ENCODE measurements around the gene CPA1. TPM values are rescaled to one million over a fixed set of nuclear protein-coding genes. Genes with fewer than 3 reads are reported as not detected.

Gene CPA1
- total RNA-seq, 1 experiment from 2014 or later, result not detected

DNA sequence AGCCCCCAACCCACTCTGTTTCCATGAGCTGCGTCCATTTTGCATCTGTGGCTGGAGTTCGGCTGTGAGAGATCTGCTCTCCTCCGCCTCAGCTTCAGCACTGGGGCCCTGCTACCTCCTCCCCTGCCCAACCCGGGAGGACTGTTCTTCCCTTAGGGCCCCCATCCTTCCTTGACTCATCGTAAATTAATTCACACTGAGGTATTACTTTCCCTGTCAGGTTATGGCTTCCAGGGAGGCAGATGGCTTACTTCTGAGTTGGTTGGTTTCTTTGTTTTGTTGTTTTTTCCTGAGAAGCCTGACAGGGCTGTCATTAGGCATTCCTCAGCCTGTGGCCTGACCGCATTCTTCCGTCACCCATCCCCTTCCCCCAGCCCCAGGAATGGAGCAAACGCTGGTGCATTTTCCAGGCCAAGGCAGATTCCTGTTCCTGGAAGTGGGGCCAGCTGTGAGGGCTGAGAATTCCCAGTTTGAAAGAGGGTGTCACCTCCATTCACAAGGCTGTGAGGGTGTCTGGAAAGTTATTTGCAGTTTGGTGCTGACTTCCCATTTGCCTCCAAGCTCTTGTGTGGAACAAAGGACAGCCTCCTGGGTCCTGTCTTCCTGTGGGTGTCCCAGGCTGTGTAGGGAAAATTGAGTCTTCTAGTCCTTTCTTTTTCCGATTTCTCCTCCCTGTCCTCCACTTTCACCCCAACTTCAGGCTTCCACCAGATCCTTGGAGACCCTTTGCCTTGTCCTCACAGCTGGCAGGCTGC lies 24.0 kb upstream of the CPA1 start:
- peak; percentile 89 to 93 for DNase-seq
- H3K4me3 Mint-ChIP-seq (ENCODE audit: unreplicated experiment), result peak overlapping the region; percentile 18
- Histone ChIP-seq H3K9me3 (0 out of 2 replicates have a peak, but pooled peaks cover 9% of the 10 kb centered on the region), H3K4me1 (peaks cover 38% of the 10 kb centered on the region), H3K36me3 (ENCODE audit: control insufficient read depth, insufficient read depth, low read length) (no peaks in the 10 kb centered on the region), H3K4me3 (ENCODE audit: low read depth, low read length) (no peak overlapping the region), H3K27me3 (replicated peaks; ENCODE audit: control insufficient read depth, insufficient read depth, low read length) (no peaks in the 10 kb centered on the region)
- peaks cover 5% of the 10 kb centered on the region for H3K36me3 Mint-ChIP-seq (ENCODE audit: insufficient read depth, unreplicated experiment)
- H3K27me3 Mint-ChIP-seq (ENCODE audit: insufficient read depth, unreplicated experiment), result no peaks in the 10 kb centered on the region
- TF ChIP-seq, protein P1, sequence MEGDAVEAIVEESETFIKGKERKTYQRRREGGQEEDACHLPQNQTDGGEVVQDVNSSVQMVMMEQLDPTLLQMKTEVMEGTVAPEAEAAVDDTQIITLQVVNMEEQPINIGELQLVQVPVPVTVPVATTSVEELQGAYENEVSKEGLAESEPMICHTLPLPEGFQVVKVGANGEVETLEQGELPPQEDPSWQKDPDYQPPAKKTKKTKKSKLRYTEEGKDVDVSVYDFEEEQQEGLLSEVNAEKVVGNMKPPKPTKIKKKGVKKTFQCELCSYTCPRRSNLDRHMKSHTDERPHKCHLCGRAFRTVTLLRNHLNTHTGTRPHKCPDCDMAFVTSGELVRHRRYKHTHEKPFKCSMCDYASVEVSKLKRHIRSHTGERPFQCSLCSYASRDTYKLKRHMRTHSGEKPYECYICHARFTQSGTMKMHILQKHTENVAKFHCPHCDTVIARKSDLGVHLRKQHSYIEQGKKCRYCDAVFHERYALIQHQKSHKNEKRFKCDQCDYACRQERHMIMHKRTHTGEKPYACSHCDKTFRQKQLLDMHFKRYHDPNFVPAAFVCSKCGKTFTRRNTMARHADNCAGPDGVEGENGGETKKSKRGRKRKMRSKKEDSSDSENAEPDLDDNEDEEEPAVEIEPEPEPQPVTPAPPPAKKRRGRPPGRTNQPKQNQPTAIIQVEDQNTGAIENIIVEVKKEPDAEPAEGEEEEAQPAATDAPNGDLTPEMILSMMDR (IDR thresholded peaks at IDR 0.05; ENCODE audit: insufficient read depth in 1 of 2, low read depth in 1 of 2, low read length in 1 of 2, severe bottlenecking in 1 of 2, unreplicated experiment in 1 of 2), result no peak
- no TSS peak for BruUV-seq (replicated peaks)
- ChIA-PET POLR2A (no interaction called here), CTCF (no interaction called here)
- peaks cover 19% of the 10 kb centered on the region for H3K9me3 Mint-ChIP-seq (ENCODE audit: unreplicated experiment)
- H3K4me1 Mint-ChIP-seq (ENCODE audit: low read depth, unreplicated experiment), result peaks cover 27% of the 10 kb centered on the region
- peak overlapping the region; percentile 85 for H3K27ac Mint-ChIP-seq (ENCODE audit: unreplicated experiment)
- intact Hi-C loops (cut with micrococcal nuclease; ENCODE audit: unreplicated experiment), result loop anchor here (2.0 kb wide), 1 partner anchor 85 kb away; the partner anchor contains the start of gene CEP41

DNA sequence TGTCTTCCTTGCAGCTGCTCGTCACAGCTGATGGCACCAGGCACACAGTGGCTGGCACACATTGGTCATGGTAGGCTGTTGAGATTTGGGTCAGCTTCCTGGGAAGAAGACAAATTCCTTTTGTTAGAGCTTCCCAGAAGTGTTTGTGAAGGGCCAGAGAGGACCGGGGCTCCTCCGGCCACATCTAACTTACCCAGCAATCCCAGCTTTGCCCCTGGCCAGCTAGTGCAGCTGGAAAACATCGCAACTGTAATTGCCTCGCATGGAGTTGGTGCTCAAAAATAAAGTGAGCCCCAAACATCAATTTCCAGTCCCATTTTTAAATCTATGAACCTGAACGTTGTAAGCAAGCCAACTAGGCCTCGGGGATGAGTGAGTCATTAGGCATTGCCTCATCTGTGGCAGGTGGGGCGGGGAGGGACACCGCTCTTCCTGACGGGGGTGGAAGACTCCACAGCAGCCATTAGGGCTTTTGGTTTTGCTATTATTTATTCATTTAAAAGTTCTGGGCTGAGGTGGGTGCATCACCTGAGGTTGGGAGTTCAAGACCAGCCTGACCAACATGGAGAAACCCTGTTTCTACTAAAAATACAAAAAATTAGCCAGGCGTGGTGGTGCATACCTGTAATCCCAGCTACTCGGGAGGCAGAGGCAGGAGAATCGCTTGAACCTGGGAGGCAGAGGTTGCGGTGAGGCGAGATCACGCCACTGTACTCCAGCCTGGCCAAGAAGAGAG lies 23.2 kb upstream of the CPA1 start:
- Mint-ChIP-seq H3K27ac (ENCODE audit: unreplicated experiment) (peak overlapping the region; percentile 85), H3K9me3 (ENCODE audit: unreplicated experiment) (peaks cover 19% of the 10 kb centered on the region), H3K4me3 (ENCODE audit: unreplicated experiment) (no peak overlapping the region), H3K27me3 (ENCODE audit: insufficient read depth, unreplicated experiment) (no peaks in the 10 kb centered on the region), H3K36me3 (ENCODE audit: insufficient read depth, unreplicated experiment) (peaks cover 5% of the 10 kb centered on the region), H3K4me1 (ENCODE audit: low read depth, unreplicated experiment) (peaks cover 20% of the 10 kb centered on the region)
- DNase-seq, result no peak
- Histone ChIP-seq H3K27me3 (replicated peaks; ENCODE audit: control insufficient read depth, insufficient read depth, low read length) (no peaks in the 10 kb centered on the region), H3K9me3 (0 out of 2 replicates have a peak, but pooled peaks cover 9% of the 10 kb centered on the region), H3K36me3 (ENCODE audit: control insufficient read depth, insufficient read depth, low read length) (no peaks in the 10 kb centered on the region), H3K4me3 (ENCODE audit: low read depth, low read length) (no peak overlapping the region), H3K4me1 (peaks cover 37% of the 10 kb centered on the region)
- BruUV-seq (replicated peaks), result TSS peak; percentile 74
- intact Hi-C loops (cut with micrococcal nuclease; ENCODE audit: unreplicated experiment), result loop anchor here (2.0 kb wide), 1 partner anchor 84 kb away; the partner anchor contains the start of gene CEP41
- ChIA-PET CTCF (no interaction called here), POLR2A (no interaction called here)
- TF ChIP-seq, protein P1 (IDR thresholded peaks at IDR 0.05; ENCODE audit: insufficient read depth in 1 of 2, low read depth in 1 of 2, low read length in 1 of 2, severe bottlenecking in 1 of 2, unreplicated experiment in 1 of 2), result no peak

DNA sequence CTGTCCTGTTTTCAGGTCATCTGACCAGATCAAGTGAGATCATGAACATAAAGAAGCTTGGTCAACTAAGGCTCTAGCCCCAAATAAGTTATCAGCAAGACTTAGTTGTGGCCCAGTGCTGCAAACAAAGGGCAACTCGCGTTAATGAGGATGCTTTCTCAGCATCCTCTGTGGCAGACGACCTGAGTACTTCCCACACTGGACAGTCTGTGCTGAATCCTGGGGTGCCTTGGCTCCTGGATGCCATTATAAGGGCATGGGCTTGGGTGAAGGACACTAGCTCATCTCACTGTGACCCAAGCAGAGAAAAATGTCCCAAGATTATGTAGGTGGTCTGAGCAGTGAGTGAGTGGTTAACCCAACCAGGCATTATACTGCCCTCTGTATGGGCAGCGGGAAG lies 21.8 kb upstream of the CPA1 start:
- CTCF ChIA-PET, result no interaction called here
- Histone ChIP-seq H3K4me3 (ENCODE audit: low read depth, low read length) (no peak overlapping the region), H3K9me3 (0 out of 2 replicates have a peak, but pooled peaks cover 9% of the 10 kb centered on the region), H3K27me3 (replicated peaks; ENCODE audit: control insufficient read depth, insufficient read depth, low read length) (no peaks in the 10 kb centered on the region), H3K4me1 (peaks cover 29% of the 10 kb centered on the region), H3K36me3 (ENCODE audit: control insufficient read depth, insufficient read depth, low read length) (no peaks in the 10 kb centered on the region)
- peak overlapping the region; percentile 24 for H3K27ac Mint-ChIP-seq (ENCODE audit: unreplicated experiment)
- no peak overlapping the region for H3K4me3 Mint-ChIP-seq (ENCODE audit: unreplicated experiment)
- H3K9me3 Mint-ChIP-seq (ENCODE audit: unreplicated experiment), result peaks cover 19% of the 10 kb centered on the region
- H3K36me3 Mint-ChIP-seq (ENCODE audit: insufficient read depth, unreplicated experiment), result peaks cover 5% of the 10 kb centered on the region
- H3K27me3 Mint-ChIP-seq (ENCODE audit: insufficient read depth, unreplicated experiment), result no peaks in the 10 kb centered on the region
- POLR2A ChIA-PET, result no interaction called here
- DNase-seq, result peak in 1 of 2 experiments; percentile 11
- peaks cover 9% of the 10 kb centered on the region for H3K4me1 Mint-ChIP-seq (ENCODE audit: low read depth, unreplicated experiment)
- BruUV-seq (replicated peaks), result no TSS peak
- intact Hi-C loops (cut with micrococcal nuclease; ENCODE audit: unreplicated experiment), result no loop called here
- TF ChIP-seq, protein P1 (IDR thresholded peaks at IDR 0.05; ENCODE audit: insufficient read depth in 1 of 2, low read depth in 1 of 2, low read length in 1 of 2, severe bottlenecking in 1 of 2, unreplicated experiment in 1 of 2), result no peak
